Measurements from ENCODE around the gene SARDH. TPM values are rescaled to one million over a fixed set of nuclear protein-coding genes. Genes with fewer than 3 reads are reported as not detected.

The SARDH gene
- total and polyA plus RNA-seq, 2 of the 8 experiments (the other 6 are each of a cell fraction or from before 2014, with no cell fraction given) = 6.4 to 7.4 TPM

GRCh38 chr9:133773889-133774655, 35.9 kb upstream of the SARDH start:
- Histone ChIP-seq H2BK120ac (replicated peaks; ENCODE audit: low read depth, low read length) (no peak overlapping the region), H4K20me1 (replicated peaks in 1 of 2; ENCODE audit: control insufficient read depth in 1 of 2, insufficient read depth in 2 of 2, low read length in 2 of 2) (peaks cover 2 to 7% of the 10 kb centered on the region in 2 experiments), H3K36me3 (ENCODE audit: control insufficient read depth in 2 of 4, insufficient read depth in 4 of 4, low read length in 3 of 4) (peaks cover 3 to 20% (median 12%) of the 10 kb centered on the region in 4 experiments; a peak in 6 of 8 replicates), H4K8ac (ENCODE audit: extremely low read depth, insufficient read depth, low read length) (no peak overlapping the region; the same call in 1 of the 2 replicates), H3K18ac (ENCODE audit: extremely low read depth, low read length) (no peak overlapping the region), H3K56ac (replicated peaks; ENCODE audit: insufficient read length, low read depth, low read length) (no peak overlapping the region), H3K4me1 (replicated peaks in 1 of 4; ENCODE audit: control insufficient read depth in 3 of 4, insufficient read depth in 4 of 4, low read length in 3 of 4) (no peaks in the 10 kb centered on the region), H3K27ac (ENCODE audit: low read depth, low read length) (no peak overlapping the region), H4K91ac (replicated peaks; ENCODE audit: insufficient read length, low read length) (no peak overlapping the region), H3K4me3 (ENCODE audit: extremely low read depth in 1 of 4, insufficient read depth in 2 of 4, low read depth in 3 of 4, low read length in 4 of 4) (no peak overlapping the region), H3K79me2 (ENCODE audit: control insufficient read depth in 1 of 2, insufficient read depth in 2 of 2, low read length in 2 of 2) (no peaks in the 10 kb centered on the region), H3K4ac (replicated peaks; ENCODE audit: insufficient read length, low read depth, low read length) (no peak overlapping the region), H2BK20ac (ENCODE audit: low read length) (no peak overlapping the region), H3K27me3 (replicated peaks in 1 of 4; ENCODE audit: control insufficient read depth in 3 of 4, extremely low read depth in 1 of 4, insufficient read depth in 3 of 4, low read length in 3 of 4) (no peaks in the 10 kb centered on the region), H3K9ac (replicated peaks in 1 of 4; ENCODE audit: extremely low read depth in 1 of 4, low read depth in 3 of 4, low read length in 3 of 4) (no peak overlapping the region), H2BK5ac (ENCODE audit: low read depth, low read length) (no peak overlapping the region), H2BK15ac (ENCODE audit: low read length) (no peak overlapping the region), H2AK5ac (ENCODE audit: low read depth, low read length) (no peak overlapping the region), H3K14ac (ENCODE audit: insufficient read length) (no peak overlapping the region), H3K79me1 (ENCODE audit: low read depth, low read length) (no peaks in the 10 kb centered on the region), H3K23ac (ENCODE audit: insufficient read length) (no peak overlapping the region), H4K5ac (ENCODE audit: insufficient read length, low read depth, low read length) (no peak overlapping the region), H2BK12ac (ENCODE audit: low read depth, low read length) (no peak overlapping the region), H2AFZ (ENCODE audit: low read length) (no peak overlapping the region), H3K4me2 (ENCODE audit: insufficient read depth in 1 of 2, low read depth in 2 of 2, low read length in 2 of 2) (no peak overlapping the region), H3K23me2 (ENCODE audit: low read depth, low read length) (no peaks in the 10 kb centered on the region), H3K9me3 (ENCODE audit: insufficient read depth in 2 of 2, low read depth in 1 of 2, low read length in 1 of 2) (no peaks in the 10 kb centered on the region)
- DNase-seq (ENCODE audit: low read depth in 1 of 2, low spot score in 2 of 2) (no peak), FAIRE-seq (no peak)
- POLR2A ChIA-PET (ENCODE audit: partially characterized antibody) = no interaction called here
- 96% methylated on average over 9 of the region's 9 CpGs; no CpG with 5 or more reads in 1 of the 2 experiments for WGBS, 2 experiments (ENCODE audit: extremely low coverage in 1 of 2, insufficient coverage in 1 of 2, insufficient read length in 1 of 2, insufficient replicate concordance in 2 of 2, low coverage in 1 of 2, low lambda C conversion rate in 2 of 2, missing lambda C conversion rate in 1 of 2)
- CTCF ChIA-PET (ENCODE audit: partially characterized antibody) = interaction anchor here (0.7 to 6.8 kb wide), 6 partner anchors 7 to 221 kb away, joined by 3 to 65 read pairs (median 9); no protein-coding TSS in a partner anchor
- TF ChIP-seq CHD2 (IDR thresholded peaks at IDR 0.05; ENCODE audit: low read length) = no peak
- TF ChIP-seq FOSL1 (IDR thresholded peaks at IDR 0.05; ENCODE audit: insufficient read depth, low read depth, low read length) = no peak
- TF ChIP-seq EP300 (IDR thresholded peaks at IDR 0.05; ENCODE audit: borderline replicate concordance in 1 of 2, low read depth in 2 of 2, low read length in 2 of 2) = no peak
- no peak for TF ChIP-seq CTCF (IDR thresholded peaks at IDR 0.05; ENCODE audit: control extremely low read depth in 1 of 3, insufficient read depth in 1 of 3, low read depth in 1 of 3, low read length in 3 of 3)
- no peak for TF ChIP-seq GTF2F1 (IDR thresholded peaks at IDR 0.05; ENCODE audit: borderline replicate concordance, low read depth, low read length)
- no peak for TF ChIP-seq E2F6 (IDR thresholded peaks at IDR 0.05)
- no peak for TF ChIP-seq RBBP5 (IDR thresholded peaks at IDR 0.05; ENCODE audit: borderline replicate concordance, low read depth, low read length)
